PFSK-1 (cell line): Measurements from ENCODE around the gene ADGRG3.

Experiments used
- POLR2AphosphoS5 ChIP-seq: IDR thresholded peaks from 2 replicates; pipeline ENCODE4 v1.6.1; 2012; ENCODE audit warnings: low read depth, mild to moderate bottlenecking, control low read depth, low read length, moderate library complexity
- SIN3A ChIP-seq: IDR thresholded peaks from 2 replicates; pipeline ENCODE4 v1.6.1; 2012; ENCODE audit warnings: mild to moderate bottlenecking, low read length, moderate library complexity, borderline replicate concordance; ENCODE audit not compliant: insufficient read depth
- TAF1 ChIP-seq: IDR thresholded peaks from 2 replicates; pipeline ENCODE4 v1.6.1; 2012; ENCODE audit warnings: low read length, control low read depth, borderline replicate concordance; ENCODE audit not compliant: insufficient read depth

DNA sequence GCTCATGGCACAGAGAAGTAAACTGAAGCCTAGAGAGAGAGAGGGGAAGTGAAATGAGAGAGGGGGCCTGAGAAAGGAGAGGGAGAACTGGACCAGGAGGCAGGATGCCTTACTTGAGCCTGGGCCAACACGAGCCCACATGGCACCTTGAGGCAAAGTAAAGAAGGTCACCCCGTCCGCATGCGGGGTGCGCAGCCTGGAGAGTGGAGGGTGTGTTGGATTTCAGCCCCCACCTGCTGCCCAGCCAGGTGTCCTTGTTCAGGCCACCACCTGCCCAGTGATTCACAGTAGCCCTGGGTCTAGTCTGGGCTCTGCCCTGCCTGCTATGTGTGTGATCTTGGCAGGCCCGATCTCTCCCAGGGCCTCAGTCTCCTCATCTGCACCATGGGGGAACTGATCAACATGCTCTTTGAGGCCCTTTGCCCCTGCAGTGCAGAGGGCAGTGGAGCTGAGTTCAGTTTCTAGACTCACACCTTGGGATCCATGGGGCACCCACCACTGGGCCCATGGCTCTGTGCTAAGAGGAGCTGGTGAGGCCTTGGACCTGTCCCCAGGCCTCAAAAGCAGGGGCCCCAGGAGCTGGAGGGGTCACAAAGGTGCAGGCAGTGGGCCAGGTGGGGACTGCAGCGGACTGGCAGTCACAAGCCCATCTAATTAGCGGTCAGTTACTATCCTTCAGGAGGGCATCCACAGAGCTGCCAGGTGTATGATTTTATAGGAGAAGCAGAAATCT lies 16.7 kb downstream of the ADGRG3 start:
- TF ChIP-seq POLR2AphosphoS5: no peak
- TF ChIP-seq TAF1: no peak
- no peak for TF ChIP-seq SIN3A
